ENCODE results near the gene MYL3.
"Not testable (repeated sequence)": the region's sequence is repeated elsewhere in the genome, so short reads cannot be mapped to it uniquely, and the experiment has no call there.

MYL3 gene

DNA sequence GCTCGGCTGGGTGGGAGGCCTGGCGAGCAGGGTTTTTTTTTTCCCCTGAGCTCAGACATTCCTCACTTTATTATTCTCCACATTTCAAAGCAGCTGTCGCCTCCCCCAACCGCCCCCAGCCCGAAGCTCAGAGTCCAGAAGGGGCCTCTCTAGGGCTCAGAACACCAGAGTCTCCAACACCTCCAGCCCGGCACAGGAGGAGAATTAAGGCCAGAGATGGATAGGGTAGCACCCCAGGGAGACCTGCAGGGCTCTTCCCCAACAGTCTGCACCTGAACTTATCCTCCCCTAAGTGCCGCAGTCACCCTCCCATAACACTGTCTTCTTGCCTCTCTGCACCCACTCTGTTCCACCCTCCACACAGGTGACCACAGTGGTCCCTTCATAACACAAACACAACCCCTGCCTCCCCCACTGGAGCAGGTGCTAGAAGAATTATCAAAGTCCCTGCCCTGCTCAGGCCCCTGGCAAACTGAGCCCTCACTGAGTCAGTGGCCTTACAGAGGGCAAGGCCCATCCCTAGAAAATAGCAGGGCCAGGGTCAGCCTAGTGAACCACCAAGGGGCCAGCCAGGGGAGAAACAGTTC lies 14.1 kb downstream of the MYL3 start:
- no peak for DNase-seq

DNA sequence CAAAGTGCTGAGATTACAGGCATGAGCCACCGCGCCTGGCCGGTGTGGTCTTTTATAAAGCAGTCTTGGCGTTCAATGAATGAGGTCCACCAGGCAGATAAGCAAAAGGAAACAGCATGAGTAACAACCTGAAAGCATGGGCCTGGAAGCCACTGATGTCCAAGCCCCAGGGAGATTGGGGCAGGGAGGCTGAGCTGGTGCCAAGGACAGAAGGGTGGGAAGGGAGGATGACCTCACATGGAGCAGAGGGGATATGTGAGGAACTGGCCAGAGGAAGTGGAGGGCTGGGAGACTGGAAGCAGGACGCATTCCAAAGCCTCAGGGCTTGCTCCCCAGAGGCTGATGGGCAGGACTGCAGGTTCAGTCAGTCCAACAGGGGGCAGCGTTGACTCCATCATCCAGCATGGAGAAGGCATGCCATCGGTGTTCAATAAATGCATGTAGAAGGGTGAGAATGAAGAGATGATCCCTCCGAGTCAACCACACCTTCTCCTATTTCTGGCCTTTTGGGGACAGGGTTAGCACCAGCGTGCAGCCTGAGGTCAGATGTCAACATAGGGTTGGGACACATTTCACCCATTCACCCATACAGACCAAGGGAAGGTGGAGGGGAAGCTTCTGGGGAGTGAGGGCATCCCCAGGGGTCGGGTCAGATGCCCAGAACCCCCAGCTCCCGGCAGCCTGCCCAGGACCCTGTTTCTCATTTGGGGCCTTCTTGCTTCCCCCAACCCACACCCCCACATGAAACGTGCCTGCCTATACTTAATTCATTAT lies 14.8 kb downstream of the MYL3 start:
- DNase-seq, result no peak

DNA sequence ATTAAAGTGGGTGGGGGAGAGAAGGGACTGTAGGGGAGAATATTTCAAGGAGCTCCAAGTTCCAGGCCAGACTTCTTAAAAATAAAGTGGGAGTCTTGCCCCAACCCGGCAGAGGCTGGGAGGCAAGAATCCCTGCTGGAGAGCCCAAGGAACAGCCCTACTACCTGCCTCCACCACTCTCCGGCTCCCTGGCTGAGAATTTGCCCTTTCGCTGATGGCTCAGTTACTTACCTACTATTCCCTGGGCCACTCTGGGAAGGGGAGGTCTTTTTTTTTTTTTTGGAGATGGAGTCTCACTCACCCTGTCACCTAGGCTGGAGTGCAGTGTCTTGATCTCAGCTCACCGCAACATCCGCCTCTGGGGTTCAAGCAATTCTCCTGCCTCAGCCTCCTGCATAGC lies 15.5 kb downstream of the MYL3 start:
- DNase-seq, result no peak

DNA sequence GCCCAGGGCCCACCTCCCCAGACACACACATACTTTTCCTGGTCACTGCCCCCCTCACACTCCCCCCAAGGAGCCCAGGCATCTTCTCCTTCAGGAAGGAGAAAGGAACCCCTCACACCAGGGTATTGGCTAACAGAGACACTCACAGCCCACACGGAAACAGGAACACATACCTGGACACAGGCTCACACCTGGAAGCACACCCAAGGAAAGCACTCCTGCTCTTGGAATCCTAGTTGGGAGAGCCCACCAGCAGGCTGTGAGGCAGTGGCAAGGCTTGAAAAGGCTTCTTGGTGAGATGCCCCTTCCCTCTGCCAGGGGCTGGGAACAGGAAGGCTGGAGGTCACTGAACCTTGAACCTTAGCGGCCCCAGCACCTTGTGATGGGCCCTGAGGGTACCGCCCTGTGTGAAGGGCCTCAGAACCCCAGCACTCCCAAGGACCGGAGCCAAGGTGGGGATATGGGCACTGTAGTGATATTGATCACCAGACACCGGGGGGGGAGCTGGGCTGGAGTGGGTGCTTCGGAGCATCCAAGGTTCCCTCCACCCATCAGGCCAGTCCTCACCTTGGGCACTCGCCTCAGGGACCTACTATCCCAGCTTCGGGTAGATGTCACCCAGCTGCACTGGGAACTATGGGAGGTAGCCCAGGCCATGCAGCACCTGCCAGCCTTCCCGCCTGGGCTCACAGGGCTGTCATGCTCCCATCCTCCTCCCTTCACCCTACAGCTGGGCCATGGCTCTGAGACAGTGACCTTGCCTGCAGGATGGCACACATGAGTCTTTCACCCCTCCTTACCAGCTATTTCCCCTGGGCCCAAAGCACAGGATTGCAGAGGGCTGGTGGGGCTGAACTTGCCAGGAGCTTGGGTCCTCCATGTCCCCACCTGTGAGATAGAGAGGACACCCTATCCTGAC lies 16.4 kb downstream of the MYL3 start:
- DNase-seq, result no peak

DNA sequence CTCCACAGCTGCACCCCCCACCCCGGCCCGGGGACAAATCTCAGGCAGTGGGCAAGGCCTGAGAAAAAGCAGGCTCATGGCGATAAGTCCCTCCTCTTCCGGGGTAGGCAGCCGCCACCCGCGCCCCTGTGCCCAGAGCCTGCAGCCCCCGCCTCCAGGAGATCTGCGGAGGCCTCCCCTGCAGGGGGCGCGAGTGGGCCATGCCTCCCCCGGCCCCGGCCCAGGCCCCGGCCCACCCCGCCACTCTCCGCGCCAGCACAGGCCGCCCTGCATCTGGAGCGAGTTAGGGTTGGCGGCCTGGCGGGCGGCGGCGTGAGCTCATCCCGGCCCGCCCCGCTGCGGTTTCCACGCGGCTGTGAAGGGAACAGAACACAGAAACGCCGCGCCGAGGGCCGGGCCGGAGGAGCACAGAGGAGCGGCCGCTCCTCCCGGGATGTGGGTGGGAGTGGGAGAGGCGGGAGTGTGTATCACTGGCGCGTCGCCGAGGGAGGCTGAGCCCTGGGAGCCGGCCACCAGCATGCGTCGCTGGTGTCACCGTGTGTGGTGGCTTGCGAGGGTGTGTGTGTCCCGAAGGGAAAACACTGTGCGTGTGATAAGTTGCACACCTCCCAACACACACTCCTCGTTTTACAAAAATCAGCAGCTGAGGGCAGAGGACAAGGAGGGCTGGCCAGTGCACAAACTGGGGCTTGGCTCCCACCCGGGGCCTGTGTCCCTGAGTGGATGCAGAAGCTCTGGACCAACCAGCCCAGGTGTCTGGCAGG lies 17.2 kb downstream of the MYL3 start:
- peak; percentile 34 to 72 for DNase-seq

DNA sequence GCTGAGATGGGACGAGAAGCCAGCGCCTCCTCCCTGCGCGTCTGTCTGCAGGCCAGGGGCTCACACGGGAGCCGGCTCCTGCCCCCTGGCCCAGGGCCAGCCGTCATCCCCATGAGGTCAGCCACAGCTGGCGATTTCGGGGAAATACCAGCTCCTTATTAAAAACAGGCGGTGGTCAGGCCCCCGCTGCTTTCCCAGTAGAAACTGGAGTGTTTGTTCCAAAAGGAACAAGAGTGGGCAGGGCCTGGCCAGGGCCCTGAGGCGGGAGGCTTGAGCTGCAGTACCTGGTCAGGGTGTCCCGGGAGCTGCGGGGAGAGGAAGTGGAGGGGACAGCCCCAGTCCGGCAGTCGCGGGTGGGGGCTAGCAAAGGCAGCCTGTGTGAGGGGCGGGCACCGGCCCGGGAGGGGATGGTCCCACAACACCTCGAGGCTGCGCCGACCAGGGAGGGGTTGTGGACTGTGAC lies 17.8 kb downstream of the MYL3 start:
- no peak for DNase-seq

DNA sequence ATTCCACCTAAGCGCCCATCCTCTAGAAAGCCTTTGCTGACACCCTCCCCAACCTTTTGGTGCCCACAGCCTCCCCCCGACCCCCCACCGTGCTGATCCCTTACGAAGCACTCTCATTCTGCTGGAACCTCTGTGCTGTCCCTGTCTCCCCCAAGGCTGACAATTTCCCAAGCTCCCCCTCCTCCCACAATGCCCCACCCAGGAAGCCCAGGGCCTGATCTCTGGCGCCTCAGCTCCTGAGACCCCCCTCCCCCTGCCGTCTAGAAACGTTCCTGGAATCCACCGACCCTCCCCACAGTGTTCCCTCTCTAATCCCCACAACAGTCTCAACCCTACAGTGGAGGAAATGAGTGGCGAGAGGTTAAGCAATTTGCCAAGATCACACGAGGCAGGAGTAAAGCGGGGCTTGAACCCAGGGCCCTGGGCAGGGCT lies 18.3 kb downstream of the MYL3 start:
- DNase-seq, result no peak

DNA sequence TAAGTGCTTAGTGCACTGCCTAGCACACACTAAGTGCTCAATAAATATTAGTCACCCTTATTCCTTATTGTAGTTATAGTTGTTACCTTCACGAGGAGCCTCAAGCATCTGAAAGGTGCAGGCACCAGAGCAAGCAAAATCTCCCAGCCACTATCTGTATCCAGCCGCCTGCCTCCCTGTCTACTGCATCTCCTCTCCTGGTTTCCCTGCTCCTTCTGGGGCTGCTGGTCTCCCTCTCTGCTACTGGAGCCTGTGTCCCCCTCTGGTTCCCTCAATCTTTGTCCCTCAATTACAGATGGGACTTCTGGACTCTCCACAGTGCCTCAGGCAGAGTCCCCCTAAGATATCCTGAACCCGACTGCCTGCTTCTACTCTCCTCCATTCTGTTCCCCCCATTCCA lies 18.8 kb downstream of the MYL3 start:
- DNase-seq, result no peak

DNA sequence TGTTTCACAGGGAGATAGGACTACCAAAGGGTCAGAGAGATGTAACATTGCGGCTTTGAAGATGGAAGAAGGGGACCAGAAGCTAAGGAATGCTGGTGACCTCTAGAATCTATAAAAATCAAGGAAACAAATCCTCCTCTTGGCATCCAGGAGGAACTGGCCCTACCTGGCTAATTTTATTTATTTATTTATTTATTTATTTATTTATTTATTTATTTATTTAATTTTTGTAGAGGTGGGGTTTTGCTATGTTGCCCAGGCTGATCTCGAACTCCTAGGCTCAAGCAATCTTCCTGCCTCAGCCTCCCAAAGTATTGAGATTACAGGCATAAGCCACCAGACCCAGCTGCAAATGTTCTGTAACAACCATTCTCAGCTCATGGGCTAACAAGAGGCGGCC lies 19.7 kb downstream of the MYL3 start:
- DNase-seq, result no peak

DNA sequence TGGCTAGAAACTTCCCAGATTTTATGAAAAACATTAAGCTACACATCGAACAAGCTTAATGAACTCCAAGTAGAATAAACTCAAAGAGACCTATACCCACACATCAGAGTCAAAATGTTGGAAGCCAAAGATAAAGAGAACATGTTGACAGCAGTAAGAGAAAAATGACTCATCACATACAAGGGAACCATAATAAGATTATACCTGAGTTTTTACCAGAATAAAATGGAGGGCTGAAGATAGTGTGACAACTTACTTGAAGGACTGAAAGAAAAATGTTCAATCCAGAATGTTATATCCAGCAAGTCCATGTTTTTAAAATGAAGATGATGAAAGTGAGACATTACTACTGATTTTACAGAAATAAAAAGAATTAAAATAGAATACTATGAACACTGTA lies 22.8 kb downstream of the MYL3 start:
- no peak for DNase-seq

DNA sequence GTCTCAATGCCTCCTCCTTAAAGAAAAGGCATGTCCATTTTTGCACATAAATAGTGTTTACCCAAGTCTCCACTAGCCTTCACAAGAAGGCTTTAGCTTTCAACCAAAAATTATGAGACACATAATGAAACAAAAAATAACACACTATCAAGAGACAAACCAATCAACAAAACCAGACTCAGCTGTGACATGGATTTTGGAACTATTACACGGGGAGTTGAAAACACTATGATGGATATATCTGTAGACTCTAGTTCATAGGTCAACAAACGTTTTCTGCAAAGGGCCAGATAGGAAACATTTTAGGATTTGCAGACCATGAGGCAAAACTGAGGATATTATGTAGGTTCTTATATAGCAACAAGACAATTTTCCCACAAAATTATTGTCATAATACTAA lies 24.9 kb downstream of the MYL3 start:
- no peak for DNase-seq

DNA sequence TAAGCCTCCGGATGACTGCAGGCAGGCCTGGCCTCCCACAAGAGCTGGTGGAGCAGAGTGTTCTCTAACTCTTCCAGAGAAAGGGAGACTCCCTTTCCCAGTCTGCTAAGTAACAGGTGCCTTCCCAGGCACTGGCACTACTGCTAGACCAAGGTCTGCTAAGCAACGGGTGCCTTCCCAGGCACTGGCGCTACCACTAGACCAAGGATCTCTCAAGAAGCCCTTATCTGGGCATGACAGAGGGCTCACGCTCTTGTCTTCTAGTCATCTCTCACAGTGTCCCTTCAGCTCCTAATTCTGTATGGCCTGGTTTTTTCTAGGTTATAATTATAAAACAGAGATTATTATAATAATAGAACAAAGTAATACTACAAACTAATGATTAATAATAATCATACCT lies 27.8 kb downstream of the MYL3 start:
- no peak for DNase-seq

DNA sequence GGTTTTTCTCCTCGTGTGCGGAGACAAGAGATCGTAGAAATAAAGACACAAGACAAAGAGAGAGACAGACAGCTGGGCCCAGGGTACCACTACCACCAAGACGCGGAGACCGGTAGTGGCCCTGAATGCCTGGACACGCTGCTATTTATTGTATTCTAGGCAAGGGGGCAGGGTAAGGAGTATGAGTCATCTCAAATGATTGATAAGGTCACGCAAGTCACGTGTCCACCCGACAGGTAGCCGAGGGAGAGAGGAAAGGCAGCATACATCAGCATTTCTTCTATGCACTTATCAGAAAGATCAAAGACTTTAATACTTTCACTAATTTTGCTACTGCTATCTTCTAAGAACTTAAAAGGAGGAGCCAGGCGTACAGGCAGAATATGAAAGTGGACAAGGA lies 28.2 kb downstream of the MYL3 start:
- no peak for DNase-seq

DNA sequence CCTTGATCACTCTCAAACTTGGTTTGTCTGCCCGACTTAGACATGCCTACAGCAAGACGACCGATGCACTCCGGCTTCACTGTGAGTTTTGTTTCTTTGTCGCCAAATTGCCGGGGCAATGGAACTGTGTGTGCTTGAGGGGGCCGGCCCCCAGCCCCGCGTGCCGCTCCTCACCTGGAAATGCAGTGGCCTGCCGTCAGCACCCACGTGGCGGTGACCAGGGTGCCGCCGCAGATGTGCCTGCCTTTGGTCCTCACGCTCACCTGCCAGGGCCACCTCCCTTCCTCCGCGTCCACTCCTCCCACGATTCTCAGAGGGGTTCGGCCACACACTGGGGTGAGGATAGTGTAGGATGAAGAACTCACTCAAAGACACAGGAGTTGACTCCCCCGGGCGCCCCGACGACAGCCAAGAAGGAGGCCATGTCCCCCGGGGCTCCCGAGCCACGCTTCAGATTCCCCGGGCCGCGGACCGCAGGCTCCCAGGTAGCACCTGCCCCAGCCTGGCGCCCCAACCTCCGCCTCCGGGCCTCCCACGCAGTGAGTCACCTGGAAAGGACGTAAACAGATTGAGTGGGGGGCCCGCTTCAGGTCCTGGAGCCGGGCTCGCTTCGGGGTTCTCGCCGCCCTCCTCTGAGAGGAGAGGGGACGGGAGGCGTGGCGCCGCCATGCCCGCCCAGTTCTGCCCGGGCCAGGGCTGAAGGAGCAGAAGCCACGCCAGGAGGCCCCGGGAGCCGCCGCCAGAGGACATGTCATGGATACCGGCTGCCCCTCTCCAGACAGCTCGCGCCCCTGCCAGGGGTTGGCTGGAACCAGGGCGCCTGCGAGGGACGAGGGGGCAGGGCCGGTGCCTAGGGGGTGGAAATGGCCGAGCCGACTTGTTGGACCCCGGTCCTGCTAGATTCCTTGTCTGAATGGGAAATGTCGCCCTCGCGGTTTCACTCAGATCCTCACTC lies 29.6 kb downstream of the MYL3 start:
- DNase-seq, result no peak

DNA sequence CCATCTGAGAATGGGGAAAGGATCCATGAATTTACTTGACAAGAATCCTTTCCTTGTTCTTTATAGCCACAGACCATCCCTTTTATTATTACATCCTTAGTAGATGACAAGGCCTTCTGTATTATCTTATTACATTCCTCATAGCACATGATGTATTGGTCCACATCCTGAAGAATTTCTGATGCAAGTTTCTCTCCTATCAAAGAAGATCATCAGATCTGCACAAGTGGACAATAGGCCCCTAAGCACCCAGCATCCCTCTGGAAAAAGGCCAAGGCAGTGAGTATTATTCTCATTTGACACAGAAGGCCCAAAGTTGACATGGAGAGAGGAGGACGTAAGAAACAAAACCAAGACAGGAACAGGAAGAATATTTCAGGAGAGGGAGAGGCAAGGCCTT lies 31.4 kb downstream of the MYL3 start:
- DNase-seq, result no peak

DNA sequence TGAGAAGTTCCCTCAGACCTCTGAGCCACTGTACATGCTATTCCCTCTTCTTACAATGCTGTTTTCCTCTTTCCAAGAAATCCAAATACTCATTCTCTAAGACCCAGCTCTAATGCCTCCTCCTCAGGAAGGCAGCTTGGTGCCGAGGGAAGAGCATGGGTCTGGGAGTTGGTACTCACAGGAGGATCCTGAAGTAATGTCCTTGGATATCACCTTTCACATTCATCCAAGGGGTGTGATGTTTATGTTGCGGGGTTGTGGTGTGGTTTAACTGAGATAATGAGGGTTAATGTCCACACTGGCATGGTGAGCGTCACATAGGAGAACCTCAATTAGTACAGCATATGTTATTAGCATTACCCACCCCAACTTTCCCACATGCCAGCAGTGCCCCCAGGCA lies 31.9 kb downstream of the MYL3 start:
- no peak for DNase-seq

DNA sequence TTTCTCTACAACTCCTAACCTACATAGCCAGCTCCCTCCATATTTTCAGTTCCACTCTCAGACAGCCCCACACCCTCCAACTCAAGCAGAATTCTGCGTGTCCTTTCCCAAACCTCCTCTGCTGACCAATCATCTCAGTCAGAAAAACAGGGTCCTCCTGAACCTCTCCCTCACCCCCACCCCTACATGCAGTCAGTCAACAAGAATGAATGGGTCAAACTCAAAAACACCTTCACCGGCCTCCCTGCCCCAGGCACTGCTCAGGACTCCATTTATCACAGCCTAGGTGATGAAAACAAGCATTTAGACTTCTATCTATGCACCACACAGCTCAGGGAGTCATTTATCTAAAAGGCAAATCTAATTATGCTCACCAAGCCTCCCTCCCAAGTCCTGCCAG lies 32.4 kb downstream of the MYL3 start:
- no peak for DNase-seq

DNA sequence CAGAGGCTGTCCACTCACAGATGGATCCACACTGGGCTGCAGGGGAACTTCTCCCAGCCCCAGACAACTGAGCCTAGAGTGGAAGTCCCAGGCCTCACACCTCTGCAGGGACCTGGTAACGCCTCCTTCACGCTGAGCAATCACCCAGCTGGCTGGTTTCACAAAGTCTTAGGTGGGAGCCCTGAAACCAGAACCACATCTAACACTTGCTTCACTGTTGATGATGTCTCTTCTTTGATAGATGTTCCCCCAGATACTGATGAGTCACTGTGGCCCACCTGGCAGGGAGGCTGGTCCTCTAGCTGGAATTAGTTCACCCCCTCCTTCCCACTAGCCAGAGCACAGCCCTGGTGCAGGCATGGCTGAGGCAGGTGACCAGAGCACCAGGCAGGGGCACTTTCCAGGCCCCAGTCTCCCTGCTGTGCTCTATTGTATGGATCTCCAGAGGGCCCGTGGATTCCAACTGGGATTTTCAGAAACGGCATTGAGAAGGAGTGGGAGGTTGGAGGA lies 33.5 kb downstream of the MYL3 start:
- DNase-seq, result no peak

DNA sequence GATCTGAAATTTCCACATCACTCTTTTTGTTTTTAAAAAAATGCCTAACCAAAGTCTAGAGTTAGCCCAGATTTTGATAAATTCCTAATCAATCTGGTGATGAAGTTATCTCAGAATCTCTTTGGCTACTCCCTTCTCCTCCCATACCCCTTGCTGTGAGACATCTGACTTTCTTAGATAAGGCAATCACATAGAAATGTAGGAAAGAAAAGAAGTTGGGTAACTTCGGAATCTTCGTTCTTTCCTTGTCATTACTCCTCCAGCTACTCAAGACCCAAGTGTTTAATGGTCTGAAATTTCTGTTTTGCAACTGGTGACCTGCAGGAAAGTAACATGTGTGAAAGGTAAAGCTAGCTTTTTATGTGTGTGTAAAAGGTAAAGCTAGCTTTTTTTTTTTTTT lies 37.8 kb downstream of the MYL3 start:
- no peak for DNase-seq

DNA sequence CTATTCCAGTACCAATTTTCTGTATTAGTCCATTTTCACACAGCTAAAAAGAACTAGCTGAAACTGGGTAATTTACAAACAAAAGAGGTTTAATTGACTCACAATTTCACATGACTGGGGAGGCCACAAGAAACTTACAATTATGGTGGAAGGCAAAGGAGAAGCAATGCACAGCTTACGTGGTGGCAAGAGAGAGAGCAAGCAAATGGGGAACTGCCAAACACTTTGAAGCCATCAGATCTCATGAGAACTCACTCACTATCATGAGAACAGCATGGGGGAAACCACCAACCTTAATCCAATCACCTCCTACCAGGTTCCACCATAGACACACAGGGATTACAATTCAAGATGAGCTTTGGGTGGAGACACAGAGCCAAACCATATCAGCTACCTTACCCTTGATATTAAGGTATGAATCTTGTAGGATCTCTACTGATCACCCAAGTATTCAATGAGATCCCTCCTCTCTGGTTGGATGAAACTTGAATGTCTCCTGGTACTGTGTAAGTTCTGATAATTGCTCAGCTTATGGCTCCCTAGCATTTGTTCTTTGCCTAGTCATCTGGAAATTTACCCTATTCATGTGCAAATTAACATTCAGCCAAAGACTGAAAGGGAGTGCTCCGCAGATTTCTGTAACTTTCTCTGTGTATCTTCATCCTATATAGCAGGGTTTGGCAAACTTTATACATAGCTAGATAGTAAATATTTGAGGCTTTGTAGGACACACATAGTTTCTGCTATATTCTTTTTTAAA lies 38.9 kb downstream of the MYL3 start:
- no peak for DNase-seq

DNA sequence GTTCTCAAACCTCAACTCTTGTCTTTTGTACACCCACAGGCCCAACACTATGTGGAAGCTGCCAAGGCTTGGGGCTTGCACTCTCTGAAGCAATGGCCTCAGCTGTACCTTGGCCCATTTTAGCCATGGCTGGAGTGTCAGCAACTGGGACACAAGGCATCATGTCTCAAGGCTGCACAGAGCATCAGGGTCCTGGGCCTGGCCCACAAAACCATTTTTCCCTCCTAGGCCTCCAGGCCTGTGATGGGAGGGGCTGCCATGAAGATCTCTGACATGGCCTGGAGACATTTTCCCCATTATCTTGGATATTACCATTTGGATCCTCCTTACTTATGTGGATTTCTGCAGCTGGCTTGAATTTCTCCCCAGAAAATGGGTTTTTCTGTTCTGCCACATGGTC lies 39.9 kb downstream of the MYL3 start:
- not testable (repeated sequence) for DNase-seq

Data from NCI-H526 (cell line).